ENCODE measurements around the gene RFXAP.

Gene RFXAP

DNA sequence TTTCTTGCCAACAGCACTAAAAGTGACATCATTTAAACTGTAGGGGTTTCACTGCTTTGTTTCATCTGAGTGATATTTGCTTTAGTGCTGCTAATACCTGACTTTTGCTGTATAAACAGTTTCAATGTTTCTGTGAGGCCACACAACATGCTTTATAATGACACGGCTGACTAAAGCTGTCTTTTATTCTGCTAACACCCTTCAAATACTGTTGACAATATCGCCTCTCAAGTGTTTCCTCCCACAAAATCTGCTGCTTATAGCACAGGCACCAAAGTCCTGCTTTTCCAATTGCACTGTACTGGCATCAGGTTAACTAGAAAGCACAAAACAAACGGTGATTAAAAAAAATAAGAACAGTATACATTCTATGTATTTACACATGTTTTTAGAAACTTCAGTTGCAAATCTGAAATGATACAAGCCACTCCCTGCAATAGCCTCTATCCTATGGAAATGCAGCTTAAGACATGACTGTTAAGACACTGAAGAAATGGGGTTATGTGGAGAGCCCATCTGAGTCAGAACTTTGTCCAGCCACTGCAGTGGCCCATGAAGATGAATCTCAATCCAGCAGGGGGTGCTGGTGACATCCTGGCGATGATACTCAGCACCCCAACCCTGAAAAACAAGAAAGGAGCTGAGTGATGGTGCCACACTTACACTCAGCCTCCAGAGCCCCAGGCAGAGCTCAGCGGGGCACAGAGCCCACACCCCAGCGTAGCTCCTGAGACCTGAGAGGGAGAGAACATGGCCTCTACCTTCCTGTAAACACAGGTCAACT is 29.4 kb downstream of the RFXAP start:
- H3K4me3 ChIP-seq (ENCODE audit: low read length in 2 of 2) = no peak overlapping the region
- H3K36me3 ChIP-seq (replicated peaks in 1 of 2; ENCODE audit: control insufficient read depth in 2 of 2, insufficient read depth in 2 of 2, low read length in 2 of 2) = peaks cover 0 to 3% of the 10 kb centered on the region in 2 donors
- H2BK5ac ChIP-seq (ENCODE audit: low read length) = no peak overlapping the region
- no peak overlapping the region for H2BK12ac ChIP-seq (ENCODE audit: low read length)
- WGBS, 2 donors (ENCODE audit: extremely low coverage in 2 of 2, insufficient read length in 2 of 2, insufficient replicate concordance in 1 of 2) = no CpG with 5 or more reads among the region's 6 CpGs
- DNase-seq (ENCODE audit: low spot score) = no peak
- no peak overlapping the region for H3K4me2 ChIP-seq (ENCODE audit: insufficient read depth, low read length, poor library complexity, severe bottlenecking)
- H2BK120ac ChIP-seq (ENCODE audit: low read depth, low read length) = no peak overlapping the region
- no peak overlapping the region for H4K8ac ChIP-seq (ENCODE audit: low read depth, low read length)
- no peak overlapping the region for H3K18ac ChIP-seq (ENCODE audit: low read length)
- H3K79me1 ChIP-seq (ENCODE audit: low read depth, low read length) = no peaks in the 10 kb centered on the region
- no peak overlapping the region for H2AFZ ChIP-seq (ENCODE audit: low read length)
- H2AK5ac ChIP-seq (ENCODE audit: low read depth, low read length) = no peak overlapping the region
- H3K14ac ChIP-seq (ENCODE audit: low read length) = no peak overlapping the region
- no peak overlapping the region for H3K23ac ChIP-seq (ENCODE audit: low read depth, low read length, poor library complexity)
- no peaks in the 10 kb centered on the region for H3K9me3 ChIP-seq (replicated peaks in 1 of 2; ENCODE audit: control insufficient read depth in 2 of 2, insufficient read depth in 1 of 2, low read depth in 1 of 2, low read length in 2 of 2)
- no peak overlapping the region for H2BK15ac ChIP-seq (ENCODE audit: low read length)
- no peaks in the 10 kb centered on the region for H3K4me1 ChIP-seq (ENCODE audit: control insufficient read depth in 2 of 2, insufficient read depth in 1 of 2, low read depth in 1 of 2, low read length in 2 of 2)
- H3K9ac ChIP-seq (ENCODE audit: low read depth, low read length, poor library complexity) = no peak overlapping the region
- no peak overlapping the region for H3K27ac ChIP-seq (replicated peaks; ENCODE audit: low read length)
- H4K91ac ChIP-seq (ENCODE audit: low read depth, low read length, poor library complexity) = no peak overlapping the region
- no peaks in the 10 kb centered on the region for H3K27me3 ChIP-seq (ENCODE audit: control insufficient read depth in 3 of 3, insufficient read depth in 3 of 3, low read depth in 1 of 3, low read length in 3 of 3)
- no peak overlapping the region for H3K4ac ChIP-seq (ENCODE audit: low read length)

DNA sequence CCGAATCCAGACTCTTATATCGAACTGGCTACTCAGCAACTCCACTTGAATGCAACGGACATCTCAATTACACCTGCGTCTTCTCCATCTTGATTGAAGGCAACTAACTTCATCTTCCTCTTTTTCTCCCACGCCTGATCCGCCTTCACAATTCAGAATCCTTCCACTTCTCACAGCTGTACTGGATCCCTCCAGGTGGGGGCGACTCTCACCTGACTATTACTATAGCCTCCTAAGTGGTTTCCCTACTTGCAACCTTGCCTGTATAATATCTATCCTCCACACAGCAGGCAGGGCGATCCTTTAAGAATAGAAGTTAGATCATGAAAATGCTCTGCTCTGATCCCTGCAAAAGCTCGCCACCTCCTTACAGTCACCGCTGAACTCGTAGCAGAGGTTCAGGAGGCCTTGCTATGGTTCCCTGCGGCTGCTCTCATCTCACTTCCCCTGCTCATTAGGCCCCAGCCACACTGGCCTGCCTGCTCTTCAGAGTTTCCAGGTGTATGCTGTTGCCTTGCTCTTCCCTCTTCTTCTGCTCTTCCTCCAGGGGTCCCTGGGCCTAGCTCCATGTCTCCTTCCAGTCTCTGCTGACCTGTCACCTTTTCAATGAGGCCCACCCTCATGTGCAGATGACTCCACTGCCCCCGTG is 31.9 kb downstream of the RFXAP start:
- Histone ChIP-seq H3K9me3 (replicated peaks in 1 of 2; ENCODE audit: control insufficient read depth in 2 of 2, insufficient read depth in 1 of 2, low read depth in 1 of 2, low read length in 2 of 2) (no peaks in the 10 kb centered on the region), H3K18ac (ENCODE audit: low read length) (peak overlapping the region; percentile 5), H2BK120ac (ENCODE audit: low read depth, low read length) (no peak overlapping the region), H3K4ac (ENCODE audit: low read length) (no peak overlapping the region), H3K36me3 (replicated peaks in 1 of 2; ENCODE audit: control insufficient read depth in 2 of 2, insufficient read depth in 2 of 2, low read length in 2 of 2) (no peaks in the 10 kb centered on the region), H2BK12ac (ENCODE audit: low read length) (no peak overlapping the region), H3K14ac (ENCODE audit: low read length) (no peak overlapping the region), H2BK5ac (ENCODE audit: low read length) (no peak overlapping the region), H3K79me1 (ENCODE audit: low read depth, low read length) (no peaks in the 10 kb centered on the region), H2AK5ac (ENCODE audit: low read depth, low read length) (no peak overlapping the region), H4K8ac (ENCODE audit: low read depth, low read length) (no peak overlapping the region), H3K27me3 (ENCODE audit: control insufficient read depth in 3 of 3, insufficient read depth in 3 of 3, low read depth in 1 of 3, low read length in 3 of 3) (no peaks in the 10 kb centered on the region), H3K4me3 (ENCODE audit: low read length in 2 of 2) (no peak overlapping the region), H3K27ac (replicated peaks; ENCODE audit: low read length) (no peak overlapping the region), H3K4me1 (ENCODE audit: control insufficient read depth in 2 of 2, insufficient read depth in 1 of 2, low read depth in 1 of 2, low read length in 2 of 2) (no peaks in the 10 kb centered on the region), H3K23ac (ENCODE audit: low read depth, low read length, poor library complexity) (no peak overlapping the region), H4K91ac (ENCODE audit: low read depth, low read length, poor library complexity) (no peak overlapping the region), H3K9ac (ENCODE audit: low read depth, low read length, poor library complexity) (no peak overlapping the region), H3K4me2 (ENCODE audit: insufficient read depth, low read length, poor library complexity, severe bottlenecking) (no peak overlapping the region), H2BK15ac (ENCODE audit: low read length) (no peak overlapping the region), H2AFZ (ENCODE audit: low read length) (peak overlapping the region; percentile 15)
- no CpG with 5 or more reads among the region's 13 CpGs for WGBS, 2 donors (ENCODE audit: extremely low coverage in 2 of 2, insufficient read length in 2 of 2, insufficient replicate concordance in 1 of 2)
- no peak for DNase-seq (ENCODE audit: low spot score)

DNA sequence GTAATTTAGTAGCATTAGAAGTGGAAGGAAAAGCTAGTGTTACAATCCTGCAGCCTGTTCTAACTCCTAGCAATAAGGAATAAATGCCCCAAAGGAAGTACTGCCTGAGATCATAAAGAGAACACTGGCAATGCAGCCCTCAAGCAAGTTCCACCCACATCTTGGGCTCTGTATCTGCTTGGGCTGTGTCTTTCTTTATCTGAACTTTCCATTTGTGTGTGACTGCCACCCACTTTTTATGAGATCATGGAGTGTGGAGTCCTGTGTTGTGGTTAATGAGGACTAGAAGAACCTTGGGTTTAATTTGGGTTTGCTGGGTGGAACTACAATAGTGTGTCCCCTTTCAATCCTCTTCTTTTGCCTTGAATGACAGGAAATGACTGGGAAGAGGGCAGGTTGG is 38.2 kb downstream of the RFXAP start:
- H3K18ac ChIP-seq (ENCODE audit: low read length) = no peak overlapping the region
- H2BK12ac ChIP-seq (ENCODE audit: low read length) = no peak overlapping the region
- no peaks in the 10 kb centered on the region for H3K79me1 ChIP-seq (ENCODE audit: low read depth, low read length)
- H3K4me3 ChIP-seq (ENCODE audit: low read length in 2 of 2) = no peak overlapping the region
- H3K23ac ChIP-seq (ENCODE audit: low read depth, low read length, poor library complexity) = no peak overlapping the region
- no peaks in the 10 kb centered on the region for H3K36me3 ChIP-seq (replicated peaks in 1 of 2; ENCODE audit: control insufficient read depth in 2 of 2, insufficient read depth in 2 of 2, low read length in 2 of 2)
- no peak overlapping the region for H2AK5ac ChIP-seq (ENCODE audit: low read depth, low read length)
- no peak overlapping the region for H3K14ac ChIP-seq (ENCODE audit: low read length)
- no peak overlapping the region for H2BK120ac ChIP-seq (ENCODE audit: low read depth, low read length)
- H3K27ac ChIP-seq (replicated peaks; ENCODE audit: low read length) = no peak overlapping the region
- H3K9ac ChIP-seq (ENCODE audit: low read depth, low read length, poor library complexity) = no peak overlapping the region
- H3K4me1 ChIP-seq (ENCODE audit: control insufficient read depth in 2 of 2, insufficient read depth in 1 of 2, low read depth in 1 of 2, low read length in 2 of 2) = no peaks in the 10 kb centered on the region
- H2AFZ ChIP-seq (ENCODE audit: low read length) = no peak overlapping the region
- H3K4me2 ChIP-seq (ENCODE audit: insufficient read depth, low read length, poor library complexity, severe bottlenecking) = no peak overlapping the region
- no peak overlapping the region for H3K4ac ChIP-seq (ENCODE audit: low read length)
- no peak overlapping the region for H4K8ac ChIP-seq (ENCODE audit: low read depth, low read length)
- H3K27me3 ChIP-seq (ENCODE audit: control insufficient read depth in 3 of 3, insufficient read depth in 3 of 3, low read depth in 1 of 3, low read length in 3 of 3) = no peaks in the 10 kb centered on the region
- H2BK5ac ChIP-seq (ENCODE audit: low read length) = no peak overlapping the region
- H4K91ac ChIP-seq (ENCODE audit: low read depth, low read length, poor library complexity) = no peak overlapping the region
- H2BK15ac ChIP-seq (ENCODE audit: low read length) = no peak overlapping the region
- no peaks in the 10 kb centered on the region for H3K9me3 ChIP-seq (replicated peaks in 1 of 2; ENCODE audit: control insufficient read depth in 2 of 2, insufficient read depth in 1 of 2, low read depth in 1 of 2, low read length in 2 of 2)
- DNase-seq (ENCODE audit: low spot score) = no peak

DNA sequence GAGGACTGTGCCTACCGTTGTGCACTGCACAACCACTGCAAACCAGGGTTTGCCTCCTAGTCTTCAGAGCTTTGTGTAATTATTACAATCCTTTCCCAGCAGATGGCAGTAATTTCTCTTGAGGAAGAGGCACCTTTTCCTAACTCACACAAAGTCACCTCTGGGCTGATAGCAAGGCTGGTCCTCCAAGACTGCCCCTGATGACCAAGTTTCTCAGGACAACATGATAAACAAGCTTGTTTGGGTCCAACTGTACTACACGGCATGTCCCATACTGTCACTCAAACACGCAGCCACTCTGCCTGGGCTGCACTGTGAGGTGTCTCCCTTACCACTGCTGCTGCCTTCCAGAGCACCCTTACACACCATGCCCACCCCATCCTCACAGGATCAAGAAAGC is 39.3 kb downstream of the RFXAP start:
- Histone ChIP-seq H3K9ac (ENCODE audit: low read depth, low read length, poor library complexity) (no peak overlapping the region), H3K4me3 (ENCODE audit: low read length in 2 of 2) (no peak overlapping the region), H2BK15ac (ENCODE audit: low read length) (no peak overlapping the region), H3K4me1 (ENCODE audit: control insufficient read depth in 2 of 2, insufficient read depth in 1 of 2, low read depth in 1 of 2, low read length in 2 of 2) (no peaks in the 10 kb centered on the region), H2AK5ac (ENCODE audit: low read depth, low read length) (no peak overlapping the region), H3K4ac (ENCODE audit: low read length) (no peak overlapping the region), H2BK5ac (ENCODE audit: low read length) (no peak overlapping the region), H4K91ac (ENCODE audit: low read depth, low read length, poor library complexity) (no peak overlapping the region), H3K18ac (ENCODE audit: low read length) (no peak overlapping the region), H2BK12ac (ENCODE audit: low read length) (no peak overlapping the region), H2AFZ (ENCODE audit: low read length) (no peak overlapping the region), H4K8ac (ENCODE audit: low read depth, low read length) (no peak overlapping the region), H2BK120ac (ENCODE audit: low read depth, low read length) (no peak overlapping the region), H3K4me2 (ENCODE audit: insufficient read depth, low read length, poor library complexity, severe bottlenecking) (no peak overlapping the region), H3K14ac (ENCODE audit: low read length) (no peak overlapping the region), H3K27me3 (ENCODE audit: control insufficient read depth in 3 of 3, insufficient read depth in 3 of 3, low read depth in 1 of 3, low read length in 3 of 3) (no peaks in the 10 kb centered on the region), H3K27ac (replicated peaks; ENCODE audit: low read length) (no peak overlapping the region), H3K36me3 (replicated peaks in 1 of 2; ENCODE audit: control insufficient read depth in 2 of 2, insufficient read depth in 2 of 2, low read length in 2 of 2) (no peaks in the 10 kb centered on the region), H3K79me1 (ENCODE audit: low read depth, low read length) (no peaks in the 10 kb centered on the region), H3K23ac (ENCODE audit: low read depth, low read length, poor library complexity) (no peak overlapping the region), H3K9me3 (replicated peaks in 1 of 2; ENCODE audit: control insufficient read depth in 2 of 2, insufficient read depth in 1 of 2, low read depth in 1 of 2, low read length in 2 of 2) (no peaks in the 10 kb centered on the region)
- DNase-seq (ENCODE audit: low spot score) = no peak
- no CpG with 5 or more reads among the region's 3 CpGs for WGBS, 2 donors (ENCODE audit: extremely low coverage in 2 of 2, insufficient read length in 2 of 2, insufficient replicate concordance in 1 of 2)
